Cardiac muscle cell (in vitro differentiated cells and primary cell): Measurements from ENCODE around the gene GNB4. TPM values are rescaled to one million over a fixed set of nuclear protein-coding genes. Genes with fewer than 3 reads are reported as not detected.

Experiments used
- DNase-seq, 2 donors: peaks; one replicate each; pipeline versions ENCODE4 v3.0.0 to v3.0.0-alpha.2; 2010 to 2017; ENCODE audit warnings: low read depth in 1 of 2, low spot score in 1 of 2
- H3K27ac ChIP-seq: fragments of 200-600 bp; sonication (generic); 2 replicates; pipeline ENCODE4 v1.5.1; 2016
- H3K27me3 ChIP-seq: fragments of 200-600 bp; sonication (generic); 2 replicates; pipeline ENCODE4 v1.6.0; 2016; ENCODE audit warnings: control low read depth
- H3K36me3 ChIP-seq: fragments of 200-600 bp; sonication (generic); 2 replicates; pipeline ENCODE4 v1.5.1; 2016; ENCODE audit warnings: control low read depth
- H3K4me1 ChIP-seq: fragments of 200-600 bp; sonication (generic); 2 replicates; pipeline ENCODE4 v1.8.1; 2017; ENCODE audit warnings: low read depth, mild to moderate bottlenecking, mixed run types
- H3K4me3 ChIP-seq: fragments of 200-600 bp; sonication (generic); 2 replicates; pipeline ENCODE4 v1.5.1; 2016; ENCODE audit warnings: mild to moderate bottlenecking
- H3K9me3 ChIP-seq: fragments of 200-600 bp; sonication (generic); 2 replicates; pipeline ENCODE4 v1.5.1; 2017; ENCODE audit warnings: low read depth, mild to moderate bottlenecking, control low read depth
- polyA plus RNA-seq: library from polyadenylated mRNA; unstranded; fragments of >200 nt; fragmentation: Nextera tagmentation; extraction: Ambion mirVana; gene quantifications from 2 replicates; pipeline ENCODE4 v1.2.1, GENCODE V29; 2016
- total RNA-seq: library from RNA; depleted of rRNA; stranded (reverse); fragments of >200 nt; gene quantifications from 2 replicates; pipeline ENCODE4 v1.2.3, GENCODE V29; 2016
- TF ChIP-seq, protein P1 (sequence below): IDR thresholded peaks from 2 replicates; pipeline ENCODE4 v1.5.1; 2012; ENCODE audit warnings: low read depth, mild to moderate bottlenecking, low read length

Gene GNB4
- total RNA-seq: 19.9 and 26.7 TPM in 2 replicates
- polyA plus RNA-seq: 18.4 and 29.6 TPM in 2 replicates

DNA sequence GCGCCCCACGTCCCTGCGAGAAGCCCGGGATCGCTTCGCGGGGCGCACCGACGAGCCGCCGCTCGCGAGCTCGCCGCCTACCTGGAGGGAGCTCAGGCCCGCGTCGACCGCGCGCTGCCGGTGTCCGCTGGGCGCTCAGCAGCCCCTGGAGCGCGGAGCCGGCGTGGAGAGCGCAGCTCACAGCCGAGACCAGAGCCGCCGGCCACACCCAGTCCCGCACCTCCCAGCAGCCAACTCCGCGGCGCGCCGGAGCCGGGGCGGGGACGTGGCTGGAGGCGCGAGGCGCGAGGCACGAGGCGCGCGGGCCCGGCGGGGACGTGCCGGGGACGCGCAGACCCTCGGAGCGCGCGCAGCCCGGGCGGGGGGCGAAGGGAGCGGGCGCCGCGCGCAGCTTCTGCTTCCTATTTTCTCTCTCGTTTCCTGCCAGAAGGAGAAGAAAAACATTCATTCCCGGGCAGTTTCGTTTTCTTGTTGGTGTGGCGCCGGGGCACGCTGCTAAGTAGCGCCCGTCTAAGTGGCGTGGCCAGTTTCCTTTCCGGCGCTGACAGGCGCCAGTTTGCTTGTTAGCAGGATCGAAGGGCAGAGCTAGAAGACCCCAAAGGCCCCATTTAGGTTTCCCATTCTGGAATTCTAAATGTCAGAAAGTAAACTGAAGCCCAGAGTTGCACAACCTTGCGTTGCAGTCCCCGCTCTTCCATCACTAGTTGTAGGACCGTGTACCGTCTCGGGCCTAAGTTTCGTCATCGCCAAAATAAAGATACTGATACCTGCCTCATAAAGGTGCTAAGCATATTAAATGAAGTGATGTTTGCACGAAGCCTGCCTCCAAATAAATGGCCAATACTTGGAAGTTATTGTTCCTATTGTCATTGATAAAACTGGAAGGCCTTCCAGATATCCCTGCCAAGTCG lies at the start of gene GNB4:
GNB4 (minus strand) TSS at position 206 of the 911 bp plus-strand sequence. CDS start 25,270 bp downstream, outside the sequence.
- peak; percentile 91 to 93 for DNase-seq

DNA sequence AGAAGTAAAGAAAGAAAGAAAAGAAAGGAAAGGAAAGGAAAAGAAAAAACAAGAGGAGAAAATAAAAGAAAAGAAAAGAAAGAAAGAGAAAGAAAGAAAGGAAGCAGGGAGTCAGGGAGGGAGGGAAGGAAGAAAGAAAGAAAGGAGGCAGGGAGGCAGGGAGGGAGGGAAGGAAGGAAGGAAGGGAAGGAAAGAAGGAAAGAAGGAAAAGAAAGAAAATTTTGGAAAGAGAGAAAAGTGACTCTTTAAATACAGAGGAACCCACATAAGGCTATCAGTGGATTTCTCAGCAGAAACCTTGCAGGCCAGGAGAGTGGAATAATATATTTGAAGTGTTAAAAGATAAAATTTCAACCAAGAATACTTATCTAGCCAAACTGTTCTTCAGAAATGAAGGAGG lies 44.2 kb upstream of the GNB4 start:
- H3K9me3 ChIP-seq: no peaks in the 10 kb centered on the region
- no peak overlapping the region for H3K4me3 ChIP-seq
- H3K4me1 ChIP-seq: no peaks in the 10 kb centered on the region
- no peaks in the 10 kb centered on the region for H3K36me3 ChIP-seq
- TF ChIP-seq, protein P1, sequence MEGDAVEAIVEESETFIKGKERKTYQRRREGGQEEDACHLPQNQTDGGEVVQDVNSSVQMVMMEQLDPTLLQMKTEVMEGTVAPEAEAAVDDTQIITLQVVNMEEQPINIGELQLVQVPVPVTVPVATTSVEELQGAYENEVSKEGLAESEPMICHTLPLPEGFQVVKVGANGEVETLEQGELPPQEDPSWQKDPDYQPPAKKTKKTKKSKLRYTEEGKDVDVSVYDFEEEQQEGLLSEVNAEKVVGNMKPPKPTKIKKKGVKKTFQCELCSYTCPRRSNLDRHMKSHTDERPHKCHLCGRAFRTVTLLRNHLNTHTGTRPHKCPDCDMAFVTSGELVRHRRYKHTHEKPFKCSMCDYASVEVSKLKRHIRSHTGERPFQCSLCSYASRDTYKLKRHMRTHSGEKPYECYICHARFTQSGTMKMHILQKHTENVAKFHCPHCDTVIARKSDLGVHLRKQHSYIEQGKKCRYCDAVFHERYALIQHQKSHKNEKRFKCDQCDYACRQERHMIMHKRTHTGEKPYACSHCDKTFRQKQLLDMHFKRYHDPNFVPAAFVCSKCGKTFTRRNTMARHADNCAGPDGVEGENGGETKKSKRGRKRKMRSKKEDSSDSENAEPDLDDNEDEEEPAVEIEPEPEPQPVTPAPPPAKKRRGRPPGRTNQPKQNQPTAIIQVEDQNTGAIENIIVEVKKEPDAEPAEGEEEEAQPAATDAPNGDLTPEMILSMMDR: no peak
- no peaks in the 10 kb centered on the region for H3K27me3 ChIP-seq
- no peak overlapping the region for H3K27ac ChIP-seq
- no peak for DNase-seq

More for the DNA sequence above, at the start of gene GNB4:
- peaks cover 22% of the 10 kb centered on the region for H3K4me1 ChIP-seq
- no peaks in the 10 kb centered on the region for H3K9me3 ChIP-seq
- no peaks in the 10 kb centered on the region for H3K27me3 ChIP-seq
- H3K27ac ChIP-seq: peak within 1 kb of the TSS; percentile 90
- TF ChIP-seq, protein P1: no peak
- H3K36me3 ChIP-seq: no peaks in the 10 kb centered on the region
- H3K4me3 ChIP-seq: peak within 1 kb of the TSS; percentile 77

GRCh38 chr3:179493260-179493659 lies 42.0 kb upstream of the GNB4 start:
- Histone ChIP-seq H3K4me3 (no peak overlapping the region), H3K9me3 (no peaks in the 10 kb centered on the region), H3K27ac (no peak overlapping the region), H3K27me3 (no peaks in the 10 kb centered on the region), H3K4me1 (no peaks in the 10 kb centered on the region), H3K36me3 (no peaks in the 10 kb centered on the region)
- DNase-seq: no peak
- TF ChIP-seq, protein P1: no peak

DNA sequence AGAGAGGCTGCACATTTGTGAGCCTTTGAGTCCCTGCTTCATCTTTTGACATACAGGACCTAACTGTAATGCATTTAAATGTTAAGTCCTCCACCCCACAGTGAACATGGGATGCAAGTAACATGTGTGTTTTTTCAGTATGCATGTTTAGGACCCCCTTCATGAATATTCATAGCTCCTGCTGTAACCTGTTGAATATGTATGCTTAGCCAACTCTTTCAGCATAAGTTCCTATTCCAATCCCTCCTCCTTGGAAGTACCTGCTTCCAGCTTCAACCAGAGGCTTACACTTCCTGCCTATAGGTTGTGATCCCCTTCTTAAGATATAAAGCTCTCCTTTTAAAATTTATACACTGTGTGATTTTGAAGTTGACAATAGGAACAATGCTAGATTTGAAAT lies 36.9 kb upstream of the GNB4 start:
- DNase-seq: no peak
- Histone ChIP-seq H3K4me1 (no peaks in the 10 kb centered on the region), H3K27ac (no peak overlapping the region), H3K36me3 (no peaks in the 10 kb centered on the region), H3K27me3 (no peaks in the 10 kb centered on the region), H3K9me3 (no peaks in the 10 kb centered on the region), H3K4me3 (no peak overlapping the region)
- TF ChIP-seq, protein P1: no peak

GRCh38 chr3:179486806-179487205 lies 35.5 kb upstream of the GNB4 start:
- no peak for DNase-seq
- Histone ChIP-seq H3K27me3 (no peaks in the 10 kb centered on the region), H3K4me1 (no peaks in the 10 kb centered on the region), H3K27ac (no peak overlapping the region), H3K9me3 (no peaks in the 10 kb centered on the region), H3K36me3 (no peaks in the 10 kb centered on the region), H3K4me3 (no peak overlapping the region)
- TF ChIP-seq, protein P1: no peak
